H1 (cell line): ENCODE data around the gene PTEN. TPM values are rescaled to one million over a fixed set of nuclear protein-coding genes. Genes with fewer than 3 reads are reported as not detected.

ENCODE experiments used
- CTCF ChIA-PET: fragments of 300-600 bp; sonication (Branson Sonifier 250); formaldehyde crosslinking; loops from one replicate; lab custom pipeline; 2021; ENCODE audit not compliant: partially characterized antibody; lab: Charles Lee
- POLR2A ChIA-PET: fragments of 300-600 bp; sonication (Branson Sonifier 250); formaldehyde crosslinking; loops from one replicate; lab custom pipeline; 2021; ENCODE audit warnings: inconsistent platforms; ENCODE audit not compliant: partially characterized antibody; lab: Charles Lee
- DNase-seq, 2 experiments: peaks; one replicate each; pipeline versions ENCODE4 v3.0.0 to v3.0.0-alpha.2; 2010 to 2022; ENCODE audit warnings: low spot score in 2 of 2, low read depth in 1 of 2, mixed read lengths in 1 of 2
- FAIRE-seq: peaks from 2 replicates; lab custom pipeline; 2011; peaks lifted over from hg19 to GRCh38; lab: Jason Lieb, UNC
- H2AFZ ChIP-seq: 2 replicates; pipeline ENCODE4 v1.8.1; 2012; ENCODE audit warnings: low read length, inconsistent platforms
- H2AK5ac ChIP-seq: 2 replicates; pipeline ENCODE4 v1.6.1; 2013; ENCODE audit warnings: low read depth, low read length
- H2BK120ac ChIP-seq: replicated peaks from 2 replicates; pipeline ENCODE3; 2013; ENCODE audit warnings: low read depth, low read length, inconsistent platforms
- H2BK12ac ChIP-seq: 2 replicates; pipeline ENCODE4 v1.6.1; 2013; ENCODE audit warnings: low read depth, low read length
- H2BK15ac ChIP-seq: 2 replicates; pipeline ENCODE4 v1.6.1; 2013; ENCODE audit warnings: low read length
- H2BK20ac ChIP-seq: 2 replicates; pipeline ENCODE4 v1.6.1; 2013; ENCODE audit warnings: low read length
- H2BK5ac ChIP-seq: 2 replicates; pipeline ENCODE4 v1.6.1; 2013; ENCODE audit warnings: low read depth, low read length
- H3K14ac ChIP-seq: 2 replicates; pipeline ENCODE4 v1.6.1; 2013; ENCODE audit warnings: inconsistent platforms; ENCODE audit not compliant: insufficient read length
- H3K18ac ChIP-seq: 2 replicates; pipeline ENCODE4 v1.6.1; 2013; ENCODE audit warnings: low read length; ENCODE audit errors: extremely low read depth
- H3K23ac ChIP-seq: 2 replicates; pipeline ENCODE4 v1.6.1; 2013; ENCODE audit warnings: inconsistent platforms; ENCODE audit not compliant: insufficient read length
- H3K23me2 ChIP-seq: 2 replicates; pipeline ENCODE4 v1.6.1; 2013; ENCODE audit warnings: low read depth, low read length
- H3K27ac ChIP-seq: 2 replicates; pipeline ENCODE4 v1.6.1; 2011; ENCODE audit warnings: low read depth, low read length, inconsistent platforms
- H3K27me3 ChIP-seq, 4 experiments: replicated peaks in 1 of 4; 1 replicate in 1 of 4; 2 replicates in 3 of 4; pipeline versions ENCODE4 v1.6.1 to v1.8.1; 2011 to 2013; ENCODE audit warnings: low read length in 3 of 4, mild to moderate bottlenecking in 3 of 4, inconsistent platforms in 2 of 4, mixed read lengths in 2 of 4, moderate library complexity in 1 of 4; ENCODE audit not compliant: control insufficient read depth in 3 of 4, insufficient read depth in 3 of 4; ENCODE audit errors: extremely low read depth in 1 of 4
- H3K36me3 ChIP-seq, 4 experiments: 2 replicates each; pipeline versions ENCODE4 v1.6.1 to v1.8.1; 2011 to 2013; ENCODE audit warnings: mild to moderate bottlenecking in 4 of 4, low read length in 3 of 4, moderate library complexity in 2 of 4, control low read depth in 1 of 4, inconsistent platforms in 1 of 4; ENCODE audit not compliant: insufficient read depth in 4 of 4, control insufficient read depth in 2 of 4
- H3K4ac ChIP-seq: replicated peaks from 2 replicates; pipeline ENCODE3; 2013; ENCODE audit warnings: low read length, low read depth, mixed read lengths, inconsistent platforms; ENCODE audit not compliant: insufficient read length
- H3K4me1 ChIP-seq, 4 experiments: replicated peaks in 1 of 4; 1 replicate in 1 of 4; 2 replicates in 3 of 4; pipeline versions ENCODE4 v1.6.1 to v1.8.1; 2011 to 2013; ENCODE audit warnings: low read length in 3 of 4, inconsistent platforms in 2 of 4, mixed read lengths in 1 of 4; ENCODE audit not compliant: insufficient read depth in 4 of 4, control insufficient read depth in 3 of 4
- H3K4me2 ChIP-seq, 2 experiments: 2 replicates each; pipeline versions ENCODE4 v1.6.1 to v1.8.1; 2011 to 2013; ENCODE audit warnings: low read depth in 2 of 2, low read length in 2 of 2, control low read depth in 1 of 2, inconsistent platforms in 1 of 2, mild to moderate bottlenecking in 1 of 2; ENCODE audit not compliant: insufficient read depth in 1 of 2
- H3K4me3 ChIP-seq, 4 experiments: fragments of 200-600, 300-600 bp in 1 of 4; sonication (generic), shearing (Covaris generic), sonication (Bioruptor Twin) in 1 of 4; 2 replicates each; pipeline versions ENCODE4 v1.5.1 to v1.8.1; 2011 to 2016; ENCODE audit warnings: low read length in 4 of 4, low read depth in 3 of 4, control low read depth in 2 of 4, inconsistent platforms in 2 of 4, mild to moderate bottlenecking in 2 of 4, mixed read lengths in 1 of 4, moderate library complexity in 1 of 4; ENCODE audit not compliant: insufficient read depth in 2 of 4; ENCODE audit errors: extremely low read depth in 1 of 4
- H3K56ac ChIP-seq: replicated peaks from 2 replicates; pipeline ENCODE3; 2013; ENCODE audit warnings: low read depth, mild to moderate bottlenecking, mixed read lengths, low read length, inconsistent platforms; ENCODE audit not compliant: insufficient read length
- H3K79me1 ChIP-seq: 2 replicates; pipeline ENCODE4 v1.6.1; 2013; ENCODE audit warnings: low read depth, low read length, control low read depth
- H3K79me2 ChIP-seq, 2 experiments: 2 replicates each; pipeline versions ENCODE4 v1.6.1 to v1.8.1; 2012 to 2013; ENCODE audit warnings: low read length in 2 of 2, mild to moderate bottlenecking in 2 of 2, inconsistent platforms in 1 of 2; ENCODE audit not compliant: insufficient read depth in 2 of 2, control insufficient read depth in 1 of 2
- H3K9ac ChIP-seq, 4 experiments: replicated peaks in 1 of 4; 1 replicate in 1 of 4; 2 replicates in 3 of 4; pipeline versions ENCODE4 v1.6.1 to v1.8.1; 2011 to 2013; ENCODE audit warnings: low read depth in 3 of 4, low read length in 3 of 4, control low read depth in 2 of 4, mild to moderate bottlenecking in 2 of 4, moderate library complexity in 2 of 4, inconsistent platforms in 1 of 4; ENCODE audit errors: extremely low read depth in 1 of 4
- H3K9me3 ChIP-seq, 2 experiments: 2 replicates each; pipeline versions ENCODE4 v1.6.1 to v1.8.1; 2012 to 2013; ENCODE audit warnings: mild to moderate bottlenecking in 2 of 2, moderate library complexity in 2 of 2, control low read depth in 1 of 2, inconsistent platforms in 1 of 2, low read depth in 1 of 2, low read length in 1 of 2, mixed read lengths in 1 of 2; ENCODE audit not compliant: insufficient read depth in 2 of 2
- H4K20me1 ChIP-seq, 2 experiments: replicated peaks in 1 of 2; 2 replicates each; pipeline versions ENCODE3 to v1.8.1; 2011 to 2013; ENCODE audit warnings: inconsistent platforms in 2 of 2, low read length in 2 of 2, mild to moderate bottlenecking in 1 of 2; ENCODE audit not compliant: insufficient read depth in 2 of 2, control insufficient read depth in 1 of 2
- H4K5ac ChIP-seq: 2 replicates; pipeline ENCODE4 v1.6.1; 2013; ENCODE audit warnings: low read length, low read depth, mixed read lengths, inconsistent platforms; ENCODE audit not compliant: insufficient read length
- H4K8ac ChIP-seq: 2 replicates; pipeline ENCODE4 v1.8.0; 2013; ENCODE audit warnings: mild to moderate bottlenecking, moderate library complexity, low read length, inconsistent platforms; ENCODE audit not compliant: insufficient read depth; ENCODE audit errors: extremely low read depth
- H4K91ac ChIP-seq: replicated peaks from 2 replicates; pipeline ENCODE3; 2013; ENCODE audit warnings: low read length, mixed read lengths, inconsistent platforms; ENCODE audit not compliant: insufficient read length
- JUND ChIP-seq: IDR thresholded peaks from 2 replicates; pipeline ENCODE4 v1.6.1; 2011; ENCODE audit warnings: mild to moderate bottlenecking, improper control_type of control experiment, low read length
- SIN3A ChIP-seq, 2 experiments: IDR thresholded peaks in 1 of 2; conservative IDR thresholded peaks in 1 of 2; 2 replicates each; pipeline ENCODE4 v1.6.1; 2011 to 2012; ENCODE audit warnings: low read length in 2 of 2, improper control_type of control experiment in 1 of 2, low read depth in 1 of 2, mild to moderate bottlenecking in 1 of 2
- TEAD4 ChIP-seq: IDR thresholded peaks from 2 replicates; pipeline ENCODE4 v1.6.1; 2012; ENCODE audit warnings: low read depth, low read length, inconsistent platforms, mixed read lengths
- polyA plus RNA-seq, 7 experiments: library from polyadenylated mRNA; depleted of rRNA in 3 of 7; stranded (reverse) in 5 of 7; unstranded in 2 of 7; fragments of >200 nt in 5 of 7; fragments of 200-250 nt in 2 of 7; gene quantifications; 1 replicate in 5 of 7; 2 replicates in 1 of 7; 4 replicates in 1 of 7; pipeline versions ENCODE4 v1.2.1 to v1.2.3, GENCODE V29; 2011 to 2013; ENCODE audit warnings: missing spikeins in 2 of 7, mixed read lengths in 2 of 7
- total RNA-seq: library from RNA; stranded (reverse); fragmentation: NEBNext Ultra II Directional; extraction: Animal tissue kit (Norgen Biotek cat#: 25700); gene quantifications from 2 replicates; pipeline ENCODE4 v1.2.1, GENCODE V29; 2021

The PTEN gene
- total and polyA plus RNA-seq, 2 of the 8 experiments (the other 6 are each of a cell fraction or from before 2014, with no cell fraction given): 6.3 to 48.7 TPM

- no peaks in the 10 kb centered on the region for H3K79me2 ChIP-seq
- H2BK15ac ChIP-seq: no peak overlapping the region
- no peaks in the 10 kb centered on the region for H4K20me1 ChIP-seq
- H3K14ac ChIP-seq: no peak overlapping the region
- H4K91ac ChIP-seq: no peak overlapping the region
- peak overlapping the region in 1 of 4 experiments; percentile 45; a peak in 2 of 8 replicates for H3K4me3 ChIP-seq
- H3K27ac ChIP-seq: peak overlapping the region; percentile 26; the same call in 1 of the 2 replicates
- CTCF ChIA-PET: no interaction called here
- H4K8ac ChIP-seq: no peak overlapping the region
- no peak overlapping the region for H2BK12ac ChIP-seq
- FAIRE-seq (peak; percentile 52), DNase-seq (peak in 1 of 2 experiments; percentile 9)
- no peak overlapping the region for H2AFZ ChIP-seq
- no peaks in the 10 kb centered on the region for H3K23me2 ChIP-seq
- H3K4me2 ChIP-seq: peak overlapping the region; percentile 24 to 51; a peak in 2 of 4 replicates
- H2BK20ac ChIP-seq: no peak overlapping the region
- H3K79me1 ChIP-seq: no peaks in the 10 kb centered on the region
- H3K4me1 ChIP-seq: peaks cover 0 to 38% (median 16%) of the 10 kb centered on the region in 4 experiments; a peak in 6 of 7 replicates
- H3K4ac ChIP-seq: no peak overlapping the region
- no peaks in the 10 kb centered on the region for H3K36me3 ChIP-seq
- no peak overlapping the region for H3K56ac ChIP-seq
- peak overlapping the region; percentile 100 for H4K5ac ChIP-seq
- H2BK120ac ChIP-seq: no peak overlapping the region
- no peak overlapping the region for H3K23ac ChIP-seq
- H3K27me3 ChIP-seq: no peaks in the 10 kb centered on the region
- H2AK5ac ChIP-seq: no peak overlapping the region
- no peak overlapping the region; the same call in 1 of the 2 replicates for H3K18ac ChIP-seq
- no peak overlapping the region for H2BK5ac ChIP-seq
- H3K9me3 ChIP-seq: no peaks in the 10 kb centered on the region
- POLR2A ChIA-PET: interaction anchor here (1.0 to 3.3 kb wide), 3 partner anchors 14 to 111 kb away, joined by 3 to 15 read pairs (median 3); partner anchors contain the start of genes KLLN and PTEN
- H3K9ac ChIP-seq: no peak overlapping the region
- TF ChIP-seq TEAD4 (peak; percentile 38; the same call in 1 of the 2 replicates), JUND (peak; percentile 50; the same call in 1 of the 2 replicates), SIN3A (conservative IDR thresholded peaks at IDR 0.05 in 1 of 2, IDR thresholded peaks at IDR 0.05 in 1 of 2; ENCODE audit: low read depth in 1 of 2, low read length in 2 of 2) (no peak)
Observed at GRCh38 chr10:87973635-87974034, 110.2 kb downstream of the PTEN start.
